HS-5 (cell line): ENCODE data around the gene C3.

Experiments used
- DNase-seq: peaks from one replicate; pipeline ENCODE4 v3.0.0-alpha.2; 2012; ENCODE audit warnings: low read depth

Gene C3

GRCh38 chr19:6730941-6731670 lies 10.7 kb upstream of the C3 start:
- no peak for DNase-seq

GRCh38 chr19:6730153-6730804 lies 9.8 kb upstream of the C3 start:
- DNase-seq: no peak

GRCh38 chr19:6729573-6730152 lies 9.2 kb upstream of the C3 start:
- DNase-seq: no peak

GRCh38 chr19:6728346-6728745 lies 7.9 kb upstream of the C3 start:
- no peak for DNase-seq

GRCh38 chr19:6725513-6726231 lies 5.2 kb upstream of the C3 start:
- no peak for DNase-seq

- no peak for DNase-seq
Observed at GRCh38 chr19:6724631-6725492, 4.4 kb upstream of the C3 start.

- DNase-seq: no peak
Observed at GRCh38 chr19:6723738-6724137, 3.3 kb upstream of the C3 start.

GRCh38 chr19:6723108-6723618 lies 2.7 kb upstream of the C3 start:
- DNase-seq: no peak

- no peak for DNase-seq
Observed at GRCh38 chr19:6721773-6722172, 1.3 kb upstream of the C3 start.

GRCh38 chr19:6721138-6721474 lies 656 bp upstream of the C3 start:
- DNase-seq: no peak

- DNase-seq: no peak
Observed at GRCh38 chr19:6719992-6720368, 470 bp downstream of the C3 start.

- no peak for DNase-seq
Observed at GRCh38 chr19:6719540-6719861, 949 bp downstream of the C3 start.

- DNase-seq: no peak
Observed at GRCh38 chr19:6718741-6719539, 1.5 kb downstream of the C3 start.

- no peak for DNase-seq
Observed at GRCh38 chr19:6718111-6718740, 2.2 kb downstream of the C3 start.

- no peak for DNase-seq
Observed at GRCh38 chr19:6717441-6717971, 2.9 kb downstream of the C3 start.

- no peak for DNase-seq
Observed at GRCh38 chr19:6717036-6717435, 3.4 kb downstream of the C3 start.

- no peak for DNase-seq
Observed at GRCh38 chr19:6716610-6716970, 3.9 kb downstream of the C3 start.

- DNase-seq: no peak
Observed at GRCh38 chr19:6714749-6715555, 5.5 kb downstream of the C3 start.
